DMS114 treated with DMSO at 0.1 percent for 48 hours (cell line): Measurements from ENCODE around the gene SRRM2.

ENCODE experiments used
- DNase-seq: peaks from one replicate; lab custom pipeline; 2025; ENCODE audit not compliant: unreplicated experiment; lab: John Stamatoyannopoulos, UW

The SRRM2 gene

GRCh38 chr16:2818272-2818876 is 65.9 kb downstream of the SRRM2 start:
- no peak for DNase-seq

GRCh38 chr16:2819179-2819938 is 66.9 kb downstream of the SRRM2 start:
- DNase-seq = no peak

GRCh38 chr16:2819939-2820835 is 67.7 kb downstream of the SRRM2 start:
- no peak for DNase-seq
